NCI-H1694 (cell line): ENCODE measurements around the gene HSPA12B.

Experiments used
- DNase-seq: peaks from one replicate; lab custom pipeline; 2025; lab: John Stamatoyannopoulos, UW

Gene HSPA12B

DNA sequence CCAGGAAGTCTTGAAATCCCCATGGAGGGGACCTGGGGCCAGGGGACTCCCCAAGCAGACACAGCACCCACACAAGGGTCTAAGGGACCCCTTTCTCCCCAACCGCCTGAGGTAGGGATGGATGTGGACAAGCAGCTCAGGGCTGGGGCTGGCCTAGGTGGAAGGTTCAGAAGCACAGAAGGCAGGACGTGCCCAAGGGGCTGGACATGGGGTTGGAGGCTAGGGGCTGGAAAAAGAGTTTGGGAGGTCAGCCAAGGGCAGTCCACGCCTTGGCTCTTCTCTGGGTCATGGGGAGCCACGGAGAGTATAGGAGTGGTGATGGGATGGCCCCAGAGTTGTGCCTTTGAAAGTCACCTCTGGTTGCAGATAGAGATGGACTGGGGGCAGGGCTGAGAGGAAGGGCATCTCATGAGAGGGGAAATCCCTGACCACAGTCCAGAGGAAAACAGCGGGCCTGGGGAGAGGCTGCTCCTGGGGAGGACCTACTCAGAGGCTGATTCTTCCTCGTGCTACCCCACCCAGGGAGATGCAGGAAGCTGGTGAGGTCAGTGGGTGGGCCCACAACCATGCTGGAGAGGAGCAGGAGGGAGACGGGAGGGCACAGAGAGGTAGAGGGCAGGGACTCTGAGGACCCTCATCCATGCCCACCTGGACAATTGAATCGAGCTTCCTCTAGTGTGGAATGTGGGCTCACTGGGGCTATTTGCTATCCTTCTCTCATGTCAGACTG, 2.5 kb upstream of the HSPA12B start:
- DNase-seq: no peak

DNA sequence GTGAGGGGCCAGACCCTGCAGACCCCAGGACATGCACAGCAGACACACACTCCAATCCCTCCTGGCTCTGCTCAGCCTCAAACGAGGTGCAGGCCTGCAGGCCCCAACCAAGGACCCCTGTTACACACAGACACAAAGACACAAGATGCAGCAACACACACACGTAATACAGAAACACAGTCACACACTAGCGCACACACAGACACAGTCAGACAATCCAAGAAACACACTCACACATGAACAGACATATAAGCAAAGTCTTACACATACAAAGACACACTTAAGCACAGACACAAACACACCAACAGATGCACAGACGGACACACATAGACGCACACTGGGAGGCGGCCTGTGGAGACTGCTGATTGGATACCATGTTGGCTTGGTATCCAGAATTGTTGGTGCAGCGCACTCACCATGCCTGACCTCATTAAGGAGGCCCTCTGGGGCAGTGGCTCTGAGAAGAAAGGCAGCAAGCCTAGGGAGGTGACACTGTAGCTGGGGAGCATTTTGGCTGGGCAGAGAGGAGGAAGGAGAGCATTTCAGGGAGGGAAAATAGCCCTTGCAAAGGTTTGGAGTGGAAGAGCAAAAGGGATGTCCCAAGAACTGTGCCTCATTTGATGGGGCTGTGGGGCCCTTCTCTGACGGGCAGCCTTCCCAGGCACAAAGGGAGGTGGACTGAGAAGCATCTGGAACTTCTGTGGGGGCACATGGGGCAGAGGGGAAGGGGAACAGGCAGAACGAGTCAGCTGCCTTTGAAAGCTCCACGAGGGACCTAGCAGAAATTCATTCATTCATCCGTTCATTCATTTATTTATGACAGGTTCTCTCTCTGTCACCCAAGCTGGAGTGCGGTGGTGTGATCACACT, 1.4 kb upstream of the HSPA12B start:
- DNase-seq: no peak

DNA sequence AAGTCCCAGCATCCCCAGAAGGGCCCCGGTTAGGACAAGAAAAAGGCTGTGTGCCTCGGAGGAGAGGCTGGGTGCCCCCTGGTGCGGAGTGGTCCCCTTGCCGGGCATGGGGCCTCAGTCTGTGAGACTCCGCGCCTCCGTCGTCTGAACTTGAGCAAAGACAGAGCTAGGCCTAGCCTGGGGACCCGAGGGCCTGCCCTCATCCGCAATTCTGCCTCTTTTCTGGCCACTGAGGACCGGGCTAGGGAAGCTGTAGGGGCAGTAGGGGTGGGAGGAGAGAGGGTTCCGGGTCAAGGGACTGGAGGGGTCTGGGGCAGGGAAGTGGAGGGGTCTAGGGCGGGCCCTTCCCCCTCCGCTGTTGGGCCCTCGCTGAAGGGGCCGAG, 550 bp upstream of the HSPA12B start:
- no peak for DNase-seq

- DNase-seq: no peak
Observed at GRCh38 chr20:3733119-3733995, 872 bp downstream of the HSPA12B start.

DNA sequence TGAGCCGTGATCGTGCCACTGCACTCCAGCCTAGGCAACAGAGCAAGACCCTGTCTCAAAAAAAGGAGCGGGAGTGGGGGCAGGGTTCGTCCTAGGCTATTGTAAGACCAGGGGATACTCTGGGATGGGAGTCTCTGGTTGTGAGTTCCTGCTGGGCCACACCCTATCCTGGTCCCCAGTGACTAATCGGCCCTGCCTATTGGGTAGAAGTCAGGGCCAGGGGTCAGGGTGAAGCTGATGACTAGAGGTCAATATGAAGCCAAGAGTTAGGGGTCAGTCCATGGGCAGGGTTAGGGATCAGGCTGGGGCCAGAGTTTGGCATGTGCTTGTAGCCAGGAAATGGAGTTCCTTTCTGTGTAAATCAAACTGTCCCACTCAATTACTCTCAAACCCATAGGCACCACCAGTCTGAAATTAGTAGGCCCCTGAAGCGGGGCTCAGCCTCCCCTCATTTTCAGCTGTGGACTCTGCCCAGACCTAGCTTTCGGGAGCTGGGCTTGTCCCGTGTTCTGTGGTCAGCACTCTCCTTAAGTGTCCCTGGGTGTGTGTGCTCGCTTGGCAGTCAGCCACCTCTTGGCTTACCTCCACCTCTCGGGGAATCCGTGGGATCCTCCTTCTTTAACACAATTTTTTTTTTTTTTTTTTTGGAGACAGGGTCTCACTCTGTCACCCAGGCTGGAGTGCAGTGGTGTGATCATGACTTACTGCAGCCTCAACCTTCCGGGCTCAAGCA, 1.8 kb downstream of the HSPA12B start:
- no peak for DNase-seq

- no peak for DNase-seq
Observed at GRCh38 chr20:3735768-3736167, 3.3 kb downstream of the HSPA12B start.

GRCh38 chr20:3738111-3739053, 5.9 kb downstream of the HSPA12B start:
- DNase-seq: no peak

DNA sequence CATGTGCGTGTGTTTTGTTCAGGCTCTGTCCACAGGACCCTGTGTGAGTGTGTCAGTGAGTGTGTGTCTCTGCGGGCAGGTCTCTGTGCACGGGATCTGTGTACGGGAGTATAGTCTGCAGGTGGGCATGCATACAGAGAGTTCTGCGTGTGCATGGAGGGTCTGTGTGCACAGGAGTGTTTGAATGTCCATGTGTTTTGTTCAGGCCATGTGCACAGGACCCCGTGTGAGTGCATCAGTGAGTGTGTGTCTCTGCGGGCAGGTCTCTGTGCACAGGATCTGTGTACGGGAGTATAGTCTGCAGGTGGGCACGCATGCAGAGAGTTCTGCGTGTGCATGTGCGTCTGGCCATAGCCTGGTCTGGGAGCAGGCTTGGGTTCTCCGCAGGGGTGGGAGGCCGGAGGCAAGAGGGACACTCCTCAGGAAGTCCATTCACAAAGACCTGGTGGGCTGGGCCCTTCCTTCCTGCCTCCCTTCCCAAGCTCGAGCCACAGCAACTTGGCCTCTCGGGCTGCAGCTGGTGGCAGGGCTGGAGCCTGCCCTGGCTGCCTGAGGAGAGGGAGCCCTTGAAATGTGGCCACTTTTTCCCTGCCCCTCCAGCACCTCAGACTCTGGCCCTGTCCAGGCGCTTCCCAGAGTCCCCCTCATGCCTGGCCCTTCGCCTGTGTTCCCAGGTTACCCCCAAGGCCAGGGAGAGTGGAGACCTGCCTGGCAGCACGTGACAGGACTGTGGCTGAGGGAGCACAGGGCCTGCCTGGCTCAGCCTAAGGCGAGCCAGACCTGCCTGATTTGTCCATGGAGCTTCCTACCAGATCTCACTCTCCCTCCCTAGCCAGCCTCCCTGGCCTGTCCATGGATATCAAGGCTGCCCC, 6.8 kb downstream of the HSPA12B start:
- no peak for DNase-seq

DNA sequence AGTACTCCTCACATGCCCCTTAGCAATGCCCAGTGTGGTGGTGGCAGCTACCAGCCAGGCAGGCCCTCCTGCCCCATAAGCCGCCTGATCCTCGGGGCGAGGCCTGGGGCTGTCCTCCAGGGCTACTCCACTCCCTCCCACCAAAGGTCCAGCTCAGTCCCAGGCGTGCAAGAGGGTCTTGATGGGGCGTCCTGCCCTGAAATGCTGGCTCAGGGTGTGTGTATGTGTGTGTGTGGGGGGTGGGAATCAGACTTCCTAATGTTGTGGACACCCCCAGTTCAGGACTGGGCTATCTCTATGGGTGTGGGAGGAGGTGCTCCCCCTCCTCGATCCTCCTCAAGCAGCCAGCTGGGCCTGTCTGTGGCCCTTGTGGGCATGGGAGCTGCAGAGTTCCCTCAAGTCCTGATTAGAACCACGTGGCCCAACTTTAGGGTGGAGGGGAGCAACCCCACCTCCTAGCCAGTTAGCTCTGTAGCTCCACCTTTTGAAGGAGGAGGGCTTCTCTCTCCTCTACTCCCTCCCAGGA, 7.5 kb downstream of the HSPA12B start:
- DNase-seq: no peak

GRCh38 chr20:3740615-3741301, 8.3 kb downstream of the HSPA12B start:
- DNase-seq: no peak

DNA sequence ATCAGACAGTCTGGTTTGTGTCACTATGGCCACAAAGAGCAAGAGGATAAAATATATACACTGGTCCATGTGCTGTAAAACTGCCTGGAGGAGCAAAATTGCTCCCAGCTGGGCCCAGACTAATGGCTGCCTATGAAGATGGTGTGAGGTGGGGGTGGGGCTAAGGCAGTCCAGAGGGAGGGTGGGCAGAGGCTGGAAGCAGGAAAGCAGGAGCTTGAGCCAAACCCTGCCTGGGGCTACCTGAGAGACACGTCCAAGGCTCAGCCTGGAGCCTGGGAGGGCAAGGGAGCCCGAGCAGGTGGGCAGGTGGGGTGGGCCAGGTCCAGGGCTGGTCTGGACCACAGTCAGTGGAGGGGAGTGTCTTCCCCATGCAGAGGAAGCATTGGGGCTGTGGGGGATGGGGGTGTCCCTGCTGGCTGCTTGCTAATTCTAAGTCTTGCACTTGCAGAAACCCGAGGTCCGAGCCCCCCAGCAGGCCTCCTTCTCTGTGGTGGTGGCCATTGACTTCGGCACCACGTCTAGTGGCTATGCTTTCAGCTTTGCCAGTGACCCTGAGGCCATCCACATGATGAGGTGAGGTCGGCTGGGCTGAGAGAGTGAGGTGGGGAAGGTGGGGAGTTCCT, 9.5 kb downstream of the HSPA12B start:
- no peak for DNase-seq

- no peak for DNase-seq
Observed at GRCh38 chr20:3743251-3743650, 10.8 kb downstream of the HSPA12B start.

- no peak for DNase-seq
Observed at GRCh38 chr20:3744037-3744436, 11.6 kb downstream of the HSPA12B start.

DNA sequence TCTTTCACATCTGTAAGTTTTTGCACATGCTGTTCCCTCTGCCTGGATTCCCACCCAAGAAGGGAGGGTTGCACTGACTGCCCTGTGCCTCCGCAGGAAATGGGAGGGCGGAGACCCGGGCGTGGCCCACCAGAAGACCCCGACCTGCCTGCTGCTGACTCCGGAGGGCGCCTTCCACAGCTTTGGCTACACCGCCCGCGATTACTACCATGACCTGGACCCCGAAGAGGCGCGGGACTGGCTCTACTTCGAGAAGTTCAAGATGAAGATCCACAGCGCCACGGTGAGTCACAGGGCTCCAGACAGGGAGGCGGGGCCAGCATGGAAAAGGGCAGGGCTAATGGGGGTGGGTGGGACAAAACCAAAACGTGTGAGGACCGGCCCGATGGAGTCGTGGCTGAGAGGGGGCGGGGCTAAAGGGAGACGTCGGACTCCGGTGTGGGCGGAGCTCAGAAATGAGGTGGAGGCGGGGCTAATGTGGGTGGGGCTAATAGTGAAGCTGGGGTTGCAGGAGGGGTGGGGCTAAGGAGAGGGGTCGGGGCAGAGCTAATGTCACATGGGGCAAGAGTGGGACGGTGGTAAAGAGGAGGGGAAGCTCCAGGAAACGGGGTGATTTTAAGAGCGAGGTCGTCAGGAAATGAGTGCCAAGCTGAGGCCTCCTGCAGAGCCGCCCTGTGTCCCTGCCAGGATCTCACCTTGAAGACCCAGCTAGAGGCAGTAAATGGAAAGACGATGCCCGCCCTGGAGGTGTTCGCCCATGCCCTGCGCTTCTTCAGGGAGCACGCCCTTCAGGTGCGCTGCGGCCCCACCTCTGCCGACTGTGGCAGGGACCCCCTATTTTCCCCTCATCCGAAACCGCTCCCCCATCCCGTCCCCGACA, 12.6 kb downstream of the HSPA12B start:
- no peak for DNase-seq

- DNase-seq: no peak
Observed at GRCh38 chr20:3745686-3746173, 13.2 kb downstream of the HSPA12B start.

DNA sequence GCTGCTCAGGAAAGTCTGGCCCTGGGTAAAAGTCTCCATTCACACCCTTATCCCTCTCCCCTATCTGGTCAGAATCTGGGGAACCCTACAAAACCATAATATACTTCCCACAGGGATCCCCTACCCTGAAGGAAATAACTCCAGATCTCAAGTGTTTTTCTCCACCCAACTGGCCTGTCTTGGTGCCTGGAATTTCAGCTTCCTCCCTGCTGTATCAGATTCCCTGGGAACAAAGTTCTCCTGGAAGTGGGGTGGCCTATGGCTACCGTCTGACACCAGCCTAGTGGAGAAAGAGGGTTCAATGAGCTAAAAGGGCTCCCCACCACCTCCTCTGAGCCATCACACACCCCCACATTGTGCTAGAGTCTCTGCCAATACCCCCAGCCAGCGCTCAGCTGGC, 15.0 kb downstream of the HSPA12B start:
- DNase-seq: no peak

DNA sequence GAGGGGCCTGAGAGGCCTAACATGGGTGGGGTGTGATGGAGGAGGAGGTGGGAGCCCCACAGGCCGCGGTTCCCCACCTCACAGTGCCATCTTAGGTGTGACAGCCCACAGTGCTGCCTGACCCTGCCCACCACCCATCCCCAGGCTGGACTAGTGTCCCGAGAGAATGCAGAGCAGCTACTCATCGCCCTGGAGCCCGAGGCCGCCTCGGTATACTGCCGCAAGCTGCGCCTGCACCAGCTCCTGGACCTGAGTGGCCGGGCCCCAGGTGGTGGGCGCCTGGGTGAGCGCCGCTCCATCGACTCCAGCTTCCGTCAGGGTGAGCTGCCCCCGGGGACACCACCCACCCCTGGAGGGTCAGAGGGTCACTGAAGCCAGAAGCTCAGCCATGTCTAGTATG, 15.6 kb downstream of the HSPA12B start:
- DNase-seq: no peak
